Measurements from ENCODE around the gene POLR2H.
A peak's percentile ranks its signal among the peaks of the same experiment; 100 is the strongest.

POLR2H gene

DNA sequence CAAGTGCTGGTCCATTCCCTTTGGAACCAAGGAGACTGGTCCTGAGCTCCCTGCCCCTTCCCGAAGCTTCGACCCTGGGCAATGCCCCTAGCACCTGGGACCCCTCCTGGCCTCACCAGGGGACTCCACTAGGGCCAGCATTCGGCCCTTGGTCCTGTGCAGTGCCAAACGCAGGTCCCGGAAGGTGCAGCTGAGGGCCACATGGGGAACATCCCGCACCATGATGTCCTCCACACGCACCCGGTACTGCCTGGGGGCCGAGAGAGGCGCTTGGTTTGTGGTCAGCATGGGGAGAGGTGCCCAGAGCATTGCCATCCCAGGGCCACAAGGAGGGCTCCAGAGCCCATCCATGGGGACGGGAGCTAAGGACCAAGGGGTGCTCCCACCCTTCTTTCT, 8.0 kb upstream of the POLR2H start:
- no peak for DNase-seq

DNA sequence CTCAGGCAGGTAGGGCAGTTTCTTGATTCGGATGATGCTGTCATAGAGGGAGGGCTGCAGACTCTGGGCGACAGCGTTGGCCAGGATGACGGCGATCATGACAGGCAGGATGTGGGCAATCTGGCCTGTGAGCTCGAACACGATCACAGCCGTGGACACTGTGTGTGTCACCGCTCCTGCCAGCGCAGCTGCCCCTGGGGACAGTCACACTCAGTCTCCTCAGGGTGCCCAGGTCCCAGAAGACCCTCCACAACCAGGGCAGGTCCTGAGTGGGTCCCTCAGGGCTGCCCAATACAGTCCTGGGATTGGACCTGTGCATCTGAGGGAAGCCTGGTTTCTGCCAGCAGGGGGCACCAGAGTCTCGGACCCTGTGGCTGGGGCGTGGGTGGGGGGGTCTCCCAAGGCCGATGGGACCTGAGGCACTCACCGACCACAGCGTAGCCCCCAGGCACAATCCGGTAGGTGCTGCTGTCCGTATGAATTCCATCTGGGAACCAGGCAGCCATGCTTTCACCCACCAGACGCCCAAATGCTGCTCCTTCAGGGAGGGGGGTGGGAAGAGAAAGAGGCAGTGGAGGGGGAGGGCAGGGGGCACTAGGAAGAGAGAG, 7.3 kb upstream of the POLR2H start:
- no peak for DNase-seq

DNA sequence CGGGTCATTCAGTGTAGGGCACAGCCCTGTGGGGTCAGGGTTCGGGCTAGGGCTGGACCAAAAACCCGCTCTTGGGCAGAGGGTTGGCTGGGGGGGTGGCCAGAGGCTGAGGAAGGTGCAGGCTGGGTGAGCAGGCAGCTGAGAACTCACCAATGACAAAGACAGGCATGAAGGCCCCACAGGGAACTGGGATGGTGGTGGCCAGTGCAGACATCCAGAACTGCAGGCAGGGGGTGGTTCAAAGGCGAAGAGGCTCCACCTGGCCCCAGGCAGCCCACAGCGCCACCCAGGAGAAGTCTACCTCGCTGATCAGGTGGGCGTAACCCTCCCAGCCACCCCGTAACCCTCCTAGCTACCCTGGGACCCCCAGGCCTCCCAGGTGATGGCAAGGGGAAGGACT, 6.8 kb upstream of the POLR2H start:
- no peak for DNase-seq

DNA sequence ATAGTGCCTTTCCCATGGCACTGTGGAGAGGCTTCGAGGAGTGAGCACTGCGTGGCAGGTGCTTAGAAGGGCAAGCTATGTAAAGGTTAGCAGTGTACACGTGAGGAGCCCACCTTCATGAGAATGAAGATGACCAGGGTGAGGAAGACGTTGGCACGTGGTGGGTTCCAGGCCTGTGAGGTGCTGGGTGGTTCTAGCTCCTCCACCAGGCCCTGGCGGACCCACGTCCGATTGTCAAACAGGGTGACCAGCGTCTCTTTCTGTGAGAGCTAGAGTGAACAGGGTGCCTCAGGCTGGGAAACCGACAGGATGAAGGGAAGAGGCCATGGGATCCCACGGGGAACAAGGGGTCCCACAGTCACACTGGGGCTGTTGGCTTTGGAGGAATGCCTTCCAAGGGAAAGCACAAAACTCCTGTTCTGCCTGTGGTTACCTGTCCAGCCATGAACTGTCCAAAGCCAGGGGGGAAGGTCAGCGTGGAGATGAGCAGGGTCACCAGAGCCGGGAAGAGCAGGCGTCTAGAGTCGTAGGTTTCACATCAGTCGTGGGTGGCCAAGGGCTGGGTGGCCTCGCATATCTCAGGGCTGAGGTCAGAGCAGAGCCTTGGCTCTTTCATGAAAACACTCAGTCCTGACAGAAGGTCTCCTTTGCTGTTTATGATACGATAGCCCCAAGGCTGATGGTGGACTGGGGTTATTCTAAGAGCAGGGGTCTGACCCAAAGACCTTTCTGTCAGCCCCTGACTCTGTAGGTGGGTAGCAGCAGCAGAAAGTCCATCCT, 6.1 kb upstream of the POLR2H start:
- DNase-seq: no peak

DNA sequence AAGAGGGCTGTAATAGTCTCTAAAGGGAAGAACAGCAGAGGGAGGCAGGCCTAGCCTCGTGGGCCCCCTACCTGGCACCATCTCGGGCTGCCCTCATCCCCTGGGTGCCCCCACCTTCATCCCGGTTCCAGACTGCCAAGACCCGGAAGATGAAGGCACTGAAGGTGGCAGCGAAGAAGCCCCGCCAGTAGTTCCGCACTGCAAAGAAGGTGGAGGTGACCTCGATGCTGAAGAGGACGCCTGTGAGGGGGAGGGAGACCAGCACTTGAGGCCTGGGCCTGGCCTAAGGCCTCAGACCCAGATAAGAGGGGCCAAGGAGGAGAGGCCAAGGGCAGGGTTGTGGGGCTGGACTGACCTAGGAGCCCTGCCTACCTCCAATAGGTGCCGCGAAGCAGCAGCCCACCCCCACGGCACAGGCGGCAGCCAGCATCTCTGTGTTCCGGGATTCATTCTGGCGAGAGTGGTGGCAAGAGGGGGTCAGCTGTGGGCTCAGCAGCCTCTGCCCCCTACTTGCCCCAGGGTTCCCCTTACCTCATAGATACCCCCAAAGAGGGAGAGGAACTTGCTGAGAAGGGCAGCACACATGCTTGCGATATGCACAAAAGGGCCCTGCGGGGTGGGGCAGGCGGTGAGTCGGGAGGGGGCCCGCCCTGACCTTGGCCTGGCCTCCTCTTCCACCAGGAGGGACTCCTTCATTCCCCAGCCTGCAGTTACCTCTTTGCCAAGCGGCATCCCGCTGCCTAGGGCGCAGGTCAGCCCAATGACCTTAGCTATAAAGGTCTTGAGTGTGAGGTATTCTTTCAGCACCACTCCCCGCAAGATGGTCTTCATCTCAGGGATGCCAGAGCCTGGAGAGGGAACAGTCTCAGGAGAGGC, 4.0 kb upstream of the POLR2H start:
- DNase-seq: no peak

DNA sequence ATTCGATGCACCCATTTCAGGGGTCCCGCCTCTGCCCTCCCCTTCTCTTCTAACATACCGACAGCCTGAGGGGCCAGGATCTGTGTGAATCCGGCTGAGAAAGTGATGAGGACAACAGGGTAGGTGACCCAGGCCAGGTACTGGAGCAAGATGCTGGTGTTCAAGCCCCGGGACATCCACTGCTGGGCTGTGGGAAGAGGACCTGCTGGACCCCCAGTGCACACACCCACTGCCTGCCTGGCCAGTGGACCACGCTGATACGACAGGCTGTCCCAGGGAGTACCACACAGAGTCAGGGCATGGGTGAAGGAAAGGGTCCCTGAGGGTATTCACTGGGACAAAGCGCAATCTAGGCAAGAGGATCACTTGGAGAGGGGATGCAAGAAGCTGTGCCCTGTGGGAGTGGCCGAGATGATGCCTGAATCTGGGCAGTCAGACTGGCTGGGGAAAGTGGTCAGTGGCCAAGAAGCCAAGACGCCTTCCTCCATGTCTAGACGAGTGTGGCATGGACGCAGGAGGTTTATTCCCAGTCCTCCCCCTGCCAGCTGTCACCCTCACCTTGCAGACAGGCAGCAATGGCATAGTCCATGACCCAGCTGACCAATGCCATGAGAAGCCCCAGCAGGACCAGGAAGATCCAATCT, 3.3 kb upstream of the POLR2H start:
- no peak for DNase-seq

DNA sequence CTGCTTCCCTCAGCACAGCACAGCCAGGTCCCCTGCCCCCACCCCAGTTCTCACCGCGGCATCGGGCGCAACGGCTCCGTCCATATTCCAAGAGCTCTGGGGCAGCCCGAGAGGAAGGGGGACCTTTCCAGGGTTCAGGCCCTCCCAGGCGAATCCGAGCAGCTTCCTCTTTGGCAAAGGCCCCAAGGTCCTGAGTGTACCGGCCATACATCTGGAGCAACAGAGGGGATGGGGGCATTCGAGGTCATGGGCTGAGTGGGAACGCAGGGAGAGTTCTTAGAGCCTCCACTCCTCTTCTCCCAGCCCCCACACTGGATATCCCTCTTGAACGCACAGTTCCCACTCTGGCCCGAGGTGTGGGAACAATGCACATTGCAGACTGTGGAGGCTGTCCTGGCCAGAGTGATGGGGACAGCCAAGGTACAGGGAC, 2.6 kb upstream of the POLR2H start:
- DNase-seq: no peak

DNA sequence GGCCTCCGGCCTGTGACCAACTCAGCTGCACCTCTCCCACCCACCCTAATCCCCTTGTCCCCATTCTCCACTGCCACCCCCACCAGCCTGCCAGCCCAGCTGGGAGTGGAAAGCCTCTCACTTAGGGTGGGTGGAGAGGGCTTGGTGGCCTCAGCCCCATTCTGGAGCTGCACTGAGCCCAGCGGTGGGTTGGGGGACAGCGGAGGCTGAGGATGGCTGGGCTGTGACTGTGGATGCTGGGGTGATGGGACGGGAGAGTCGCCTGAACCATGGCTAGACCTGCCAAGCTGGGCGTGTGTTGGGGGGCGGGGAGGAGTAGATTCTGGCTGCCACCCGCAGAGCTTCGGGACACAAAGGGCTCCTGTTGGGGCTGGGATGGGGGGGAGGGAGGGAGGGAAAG, 1.9 kb upstream of the POLR2H start:
- DNase-seq: no peak

DNA sequence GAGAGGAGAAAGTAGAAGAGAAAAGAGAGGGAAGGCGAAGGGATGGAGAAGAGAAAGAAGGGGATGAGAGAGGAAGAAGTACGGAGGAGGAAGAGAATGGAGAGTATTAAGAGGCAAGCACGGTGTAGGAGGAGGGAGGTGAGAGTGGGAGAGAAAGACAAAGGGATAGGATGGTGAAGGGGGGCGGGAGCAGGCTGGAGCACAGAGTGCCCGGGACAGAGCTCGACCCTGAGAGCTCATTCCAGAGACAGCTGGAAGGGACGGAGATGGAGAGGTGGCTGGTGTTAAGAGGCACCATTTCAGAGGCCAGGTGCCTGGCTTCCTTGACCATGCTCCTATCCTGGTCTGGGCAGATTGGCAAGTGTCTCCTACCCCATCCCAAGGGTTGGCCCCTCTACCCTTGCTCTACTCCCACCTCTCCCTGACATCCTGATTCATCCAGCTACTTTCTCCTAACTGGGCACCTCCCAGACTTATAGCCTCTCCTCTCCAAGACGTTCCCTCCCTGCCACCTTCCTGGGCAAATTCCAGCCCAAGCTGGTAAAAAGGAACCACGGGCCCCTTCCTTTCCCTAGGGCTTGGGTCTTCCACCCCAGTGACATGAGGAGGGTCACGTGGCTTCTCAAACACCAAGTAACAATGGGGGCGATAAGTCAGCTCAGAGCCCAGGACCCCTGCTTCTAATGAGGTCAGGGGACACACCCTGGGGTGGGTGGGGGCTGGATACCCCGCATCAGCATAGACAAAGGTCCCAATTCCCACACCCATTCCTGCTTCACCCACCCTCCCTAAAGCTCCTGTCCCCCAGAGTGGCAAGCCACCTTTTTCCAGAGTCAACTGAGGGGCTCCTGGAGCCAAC, 1.2 kb upstream of the POLR2H start:
- DNase-seq: no peak

DNA sequence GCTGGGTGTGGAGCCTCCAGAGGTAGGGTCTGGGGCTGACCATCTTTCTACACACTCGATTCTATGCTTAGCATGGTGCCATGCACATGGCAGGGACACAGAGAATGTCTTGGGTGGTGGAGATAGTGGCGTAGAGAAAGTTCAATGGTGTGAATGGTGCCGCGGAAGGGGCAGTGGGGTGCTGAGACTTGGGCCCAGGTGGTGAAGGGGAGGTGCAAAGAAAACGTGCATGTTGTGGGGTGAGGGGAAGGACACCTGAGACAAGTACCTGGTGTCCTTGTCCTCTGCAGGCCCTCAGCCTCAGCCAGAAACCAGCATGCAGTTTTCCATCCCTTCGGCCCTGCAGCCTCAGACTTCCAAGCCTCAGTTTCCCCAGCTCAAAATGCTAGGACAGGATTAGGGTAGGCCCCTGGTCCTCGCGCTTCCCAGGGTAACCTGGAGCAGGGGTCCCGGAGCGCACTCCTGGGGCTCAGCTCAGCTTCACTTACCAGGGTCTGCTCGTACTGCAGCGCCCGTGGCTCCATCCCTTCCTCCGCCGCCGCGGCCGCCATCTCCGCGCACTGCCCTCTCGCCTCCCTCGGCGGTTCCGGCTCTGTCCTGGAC, 480 bp upstream of the POLR2H start:
- DNase-seq: no peak

DNA sequence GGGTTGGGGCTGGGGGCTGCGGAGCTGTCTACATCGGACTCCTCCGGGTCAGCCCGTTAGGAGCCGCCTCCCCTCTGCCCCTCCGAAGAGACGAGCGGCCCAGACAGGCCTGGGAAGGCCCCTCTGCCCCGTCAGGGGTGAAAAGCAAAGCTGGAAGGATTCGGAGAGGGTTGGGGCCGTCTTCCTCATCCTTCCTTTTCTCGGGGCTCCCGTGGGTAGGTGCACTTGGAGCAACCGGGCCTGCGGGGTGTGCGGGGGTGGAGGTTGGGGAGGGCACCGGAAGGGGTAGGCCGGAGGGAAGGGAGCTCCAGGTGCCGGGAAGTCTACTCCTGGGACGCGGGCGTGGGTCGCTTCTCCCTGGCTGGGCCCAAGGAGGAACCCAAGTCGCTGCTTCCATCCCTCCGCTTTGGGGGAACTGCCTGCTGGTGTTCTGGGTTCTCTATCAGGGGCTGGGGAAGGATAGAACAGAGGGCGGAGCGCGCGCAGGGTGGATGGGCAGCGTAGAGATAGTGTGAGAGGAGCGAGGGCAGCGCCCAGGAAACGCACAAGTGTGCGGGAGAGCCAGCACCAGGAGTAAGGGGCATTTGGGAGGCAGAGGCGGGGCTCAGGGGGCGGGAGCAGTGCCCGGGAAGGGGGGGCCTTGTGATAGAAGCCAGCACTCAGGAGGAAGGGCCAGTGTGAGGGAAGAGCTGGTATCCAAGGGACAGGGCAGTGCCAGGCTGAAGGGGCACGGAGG, 590 bp downstream of the POLR2H start:
- peak; percentile 79 for DNase-seq

DNA sequence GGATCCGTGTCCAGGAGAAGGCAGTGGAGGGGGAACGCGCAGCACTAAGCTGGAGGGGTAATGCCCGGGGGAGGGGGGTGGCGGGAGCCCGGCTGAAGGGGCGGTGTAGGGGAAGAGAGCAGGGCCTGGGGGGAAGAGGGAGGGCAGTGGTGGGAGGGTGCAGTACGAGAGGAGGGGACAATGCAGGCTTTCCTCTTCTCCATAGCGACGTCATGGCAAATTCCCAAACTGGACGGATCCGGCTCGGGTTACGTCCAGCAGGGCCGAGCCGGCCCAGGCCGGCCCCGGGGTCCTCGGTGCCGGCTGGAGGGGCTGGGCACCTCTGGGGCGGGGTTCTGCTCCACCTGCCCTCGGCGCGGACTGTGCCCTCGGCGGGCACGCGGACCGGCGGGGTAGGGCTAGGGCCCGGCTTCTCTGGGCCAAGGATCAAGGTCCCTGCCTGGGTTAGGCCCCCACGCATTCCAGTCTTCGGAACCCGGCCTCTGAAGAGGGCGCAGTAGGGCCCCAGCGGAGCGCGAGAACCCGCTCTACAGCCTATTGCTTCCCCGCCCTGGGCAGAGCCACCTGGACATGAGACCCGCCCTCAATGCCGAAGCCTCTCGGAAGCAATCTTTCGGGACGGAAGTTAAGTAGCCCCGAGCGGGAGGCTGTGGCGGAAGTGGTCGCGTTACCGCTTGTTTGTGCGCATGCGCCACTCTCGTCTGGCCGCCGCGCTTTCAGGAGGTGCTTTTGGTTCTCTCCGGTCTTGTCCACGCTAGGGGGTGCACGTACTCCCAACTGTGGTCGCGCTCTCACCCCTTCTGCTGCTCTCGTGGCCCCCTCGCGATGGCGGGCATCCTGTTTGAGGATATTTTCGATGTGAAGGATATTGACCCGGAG, 1.4 kb downstream of the POLR2H start:
- DNase-seq: peak; percentile 98

DNA sequence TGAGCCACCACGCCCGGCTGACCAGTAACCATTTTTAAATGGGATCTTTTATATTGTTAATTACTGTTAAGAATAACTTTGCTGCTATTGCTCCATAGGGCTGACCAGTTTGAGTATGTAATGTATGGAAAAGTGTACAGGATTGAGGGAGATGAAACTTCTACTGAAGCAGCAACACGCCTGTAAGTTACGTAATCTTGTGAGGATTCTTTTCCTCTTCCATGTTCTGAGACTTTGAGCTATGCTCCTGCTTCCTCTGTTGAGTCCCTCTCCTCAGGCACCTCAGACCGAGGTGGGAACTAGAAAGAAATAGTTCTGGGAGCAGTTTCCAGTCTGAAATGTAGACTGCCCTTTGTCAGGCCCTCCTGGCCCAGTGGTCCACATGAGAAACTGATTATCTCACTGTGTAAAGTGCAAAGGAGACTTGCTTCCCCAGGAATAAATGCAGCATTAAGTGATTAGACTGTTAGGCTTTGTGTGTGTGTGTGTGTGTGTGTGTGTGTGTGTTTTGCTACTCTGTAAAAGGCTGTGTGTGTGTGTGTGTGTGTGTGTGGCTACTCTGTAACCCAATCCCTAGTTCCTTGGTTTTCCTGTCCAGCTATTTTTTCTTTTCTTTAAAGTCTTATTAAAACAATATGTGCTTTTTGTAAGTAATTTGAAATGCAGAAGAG, 5.2 kb downstream of the POLR2H start:
- DNase-seq: no peak

DNA sequence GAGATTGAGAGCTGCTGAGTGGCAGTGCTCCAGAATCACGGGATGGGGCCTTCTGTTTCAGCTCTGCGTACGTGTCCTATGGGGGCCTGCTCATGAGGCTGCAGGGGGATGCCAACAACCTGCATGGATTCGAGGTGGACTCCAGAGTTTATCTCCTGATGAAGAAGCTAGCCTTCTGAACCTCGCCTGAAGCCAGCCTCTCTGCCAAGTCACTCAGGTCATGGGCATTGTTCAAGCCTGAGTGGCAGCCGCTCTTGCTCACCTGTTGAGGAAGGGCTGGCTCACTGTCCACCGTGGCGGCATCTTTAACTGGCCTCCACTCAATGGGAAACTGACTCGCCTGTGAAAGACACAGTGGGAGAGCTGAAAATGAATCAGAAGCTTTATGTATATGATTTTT, 6.6 kb downstream of the POLR2H start:
- DNase-seq: no peak

DNA sequence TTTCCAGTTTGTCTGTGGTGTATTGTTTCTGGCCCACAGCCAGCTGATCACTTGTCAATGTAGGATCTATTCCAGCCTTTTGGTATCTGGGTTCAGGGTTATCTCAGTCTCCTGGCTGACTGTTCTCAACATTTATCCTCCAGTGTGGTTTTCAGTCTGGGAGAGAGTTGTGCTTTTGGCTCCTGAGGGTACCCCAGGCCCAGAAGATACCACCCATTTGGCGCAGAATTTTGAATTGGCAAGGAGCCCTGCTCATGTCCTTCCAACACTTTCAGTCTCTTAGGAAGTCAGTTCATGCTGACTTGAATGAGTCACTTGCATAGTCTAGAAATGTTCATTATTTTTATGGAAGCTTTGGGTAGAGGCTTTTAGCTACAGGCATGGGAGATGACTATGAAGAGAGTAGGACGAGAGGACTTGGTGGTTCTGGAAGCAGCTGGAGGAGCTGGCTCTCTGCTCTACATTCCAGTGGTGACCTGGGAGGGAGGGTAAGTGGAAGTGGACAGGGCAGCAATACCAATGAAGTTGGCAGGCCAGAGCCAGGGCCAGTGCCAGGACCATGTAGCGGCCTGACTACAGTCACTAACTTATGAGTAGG, 7.2 kb downstream of the POLR2H start:
- DNase-seq: peak; percentile 65

DNA sequence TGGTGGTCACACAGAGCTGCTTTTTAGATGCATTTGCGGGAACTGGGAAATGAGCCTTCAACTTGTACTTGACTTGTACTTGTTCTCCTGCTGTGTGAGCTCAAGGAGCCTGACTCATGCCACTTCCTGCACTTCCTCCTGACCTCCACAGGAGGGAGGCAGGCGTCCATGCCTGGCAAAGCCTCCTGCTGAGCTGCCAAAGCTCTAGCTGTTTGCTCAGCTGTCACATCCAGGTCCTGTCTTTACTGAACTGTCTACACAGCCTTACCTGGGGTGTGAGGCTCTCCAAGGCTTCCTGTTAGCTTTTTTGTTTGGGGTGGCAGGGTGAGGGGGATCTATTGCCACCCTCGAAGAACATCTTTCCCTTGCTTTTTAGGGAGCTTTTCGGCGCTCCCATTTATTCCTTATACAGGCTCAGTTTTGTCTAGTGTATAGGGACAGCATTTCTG, 10.1 kb downstream of the POLR2H start:
- peak; percentile 80 for DNase-seq

DNA sequence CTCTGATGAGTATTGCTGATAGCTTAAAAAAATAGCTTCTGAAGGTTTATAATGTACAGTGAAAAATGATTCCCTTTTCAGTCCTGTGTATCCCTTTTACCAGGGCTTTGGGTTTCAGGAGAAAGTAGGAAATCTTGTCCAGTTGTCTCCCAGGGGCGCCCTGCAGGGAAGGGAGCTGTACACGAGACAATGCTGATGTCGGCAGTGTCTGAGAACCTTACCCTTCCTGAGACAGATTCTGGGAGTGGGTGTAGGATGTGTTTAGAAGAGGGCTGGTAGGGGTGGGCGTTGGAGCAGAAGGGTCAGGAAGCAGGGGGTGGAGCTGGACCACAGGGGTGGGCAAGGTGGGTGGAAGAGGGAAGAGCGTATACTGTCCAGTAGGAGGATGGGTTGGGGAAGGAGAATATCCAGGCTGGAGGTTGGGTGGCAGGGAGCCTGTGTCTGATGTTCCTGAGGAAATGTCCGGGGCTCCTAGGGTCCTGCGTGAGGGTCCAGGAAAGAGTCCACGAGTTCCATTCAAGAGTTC, 10.8 kb downstream of the POLR2H start:
- no peak for DNase-seq

DNA sequence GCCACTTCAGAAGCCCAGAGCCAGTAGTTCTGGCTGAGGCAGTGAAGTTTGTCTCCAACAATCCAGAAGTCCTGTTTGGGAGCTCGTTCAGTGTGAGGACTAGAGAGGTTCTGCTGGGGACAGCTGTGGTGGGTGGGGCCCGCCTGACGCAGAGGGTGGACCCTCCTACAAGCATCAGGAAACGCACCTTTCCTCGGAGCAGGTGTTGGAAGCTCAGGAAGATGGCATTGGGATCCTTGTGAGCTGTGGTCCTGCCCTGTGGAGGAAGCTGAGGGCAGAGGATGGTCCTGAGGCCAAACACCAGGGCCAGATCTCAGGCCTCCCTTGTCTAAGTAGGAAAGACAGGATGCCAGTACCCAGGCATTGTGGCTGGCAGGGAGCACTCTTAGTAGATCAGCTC, 11.4 kb downstream of the POLR2H start:
- DNase-seq: no peak

DNA sequence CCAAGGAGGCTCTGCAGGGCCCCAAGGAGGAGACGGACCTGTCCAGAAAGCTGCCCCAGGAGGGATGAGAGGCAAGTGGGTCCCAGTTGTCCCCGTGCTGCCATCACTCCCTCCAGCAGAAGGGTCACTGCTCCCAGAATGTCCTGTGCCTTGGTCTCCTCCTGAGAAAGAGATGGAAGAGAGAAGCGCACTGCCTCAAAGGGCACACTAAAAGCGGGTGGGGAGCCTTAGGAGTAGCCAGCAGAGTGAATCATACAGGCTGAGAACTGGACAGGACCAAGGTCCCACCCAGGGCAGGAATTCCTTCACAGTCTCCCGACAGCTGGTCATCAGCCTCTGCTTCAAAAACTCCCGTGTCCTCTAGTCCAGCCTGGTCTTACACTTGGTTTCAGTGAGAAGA, 11.9 kb downstream of the POLR2H start:
- peak; percentile 24 for DNase-seq
